IPS-20b (cell line): ENCODE results near the gene LIM2.

Experiments
- H3K27ac ChIP-seq: one replicate; pipeline ENCODE4 v1.5.1; 2013; ENCODE audit warnings: low read length
- H3K27me3 ChIP-seq: 2 replicates; pipeline ENCODE4 v1.6.1; 2013; ENCODE audit warnings: mild to moderate bottlenecking, low read length, inconsistent platforms; ENCODE audit not compliant: insufficient read depth
- H3K36me3 ChIP-seq: 2 replicates; pipeline ENCODE4 v1.6.1; 2013; ENCODE audit warnings: low read depth, mild to moderate bottlenecking, inconsistent platforms, low read length, moderate library complexity; ENCODE audit not compliant: insufficient read depth
- H3K4me1 ChIP-seq: 2 replicates; pipeline ENCODE4 v1.6.1; 2013; ENCODE audit warnings: mild to moderate bottlenecking, control low read depth, inconsistent platforms, low read length, moderate library complexity; ENCODE audit not compliant: insufficient read depth
- H3K4me3 ChIP-seq: 2 replicates; pipeline ENCODE4 v1.5.1; 2013; ENCODE audit warnings: mild to moderate bottlenecking, low read length, inconsistent platforms
- H3K9ac ChIP-seq: 2 replicates; pipeline ENCODE4 v1.6.1; 2013; ENCODE audit warnings: low read depth, mild to moderate bottlenecking, inconsistent platforms, low read length, moderate library complexity
- H3K9me3 ChIP-seq: 2 replicates; pipeline ENCODE4 v1.6.1; 2013; ENCODE audit warnings: mild to moderate bottlenecking, low read depth, low read length, inconsistent platforms; ENCODE audit not compliant: insufficient read depth

LIM2 gene

DNA sequence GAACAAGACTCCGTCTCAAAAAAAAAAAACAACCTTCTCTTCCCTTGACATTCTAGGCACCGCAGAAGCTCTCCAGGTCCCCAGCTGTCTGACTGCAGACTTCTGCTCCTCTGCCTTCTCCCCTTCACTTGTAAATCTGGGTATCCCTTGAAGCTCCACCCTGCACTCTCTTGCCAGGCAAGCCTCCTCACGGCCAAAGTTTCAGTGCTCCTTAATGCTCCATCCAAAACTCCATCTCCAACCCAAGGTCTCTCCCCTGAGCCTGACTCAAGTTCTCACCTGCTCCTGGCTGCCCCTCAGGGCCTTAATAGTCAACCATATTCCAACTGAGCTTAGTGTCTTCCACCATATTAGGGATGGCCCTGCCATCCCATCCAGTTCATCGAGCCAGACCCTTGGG is 17.5 kb downstream of the LIM2 start:
- no peak overlapping the region for H3K27ac ChIP-seq
- no peaks in the 10 kb centered on the region for H3K27me3 ChIP-seq
- H3K36me3 ChIP-seq: no peaks in the 10 kb centered on the region
- no peak overlapping the region for H3K4me3 ChIP-seq
- H3K4me1 ChIP-seq: peaks cover 12% of the 10 kb centered on the region; the same call in 1 of the 2 replicates
- no peaks in the 10 kb centered on the region for H3K9me3 ChIP-seq
- H3K9ac ChIP-seq: no peak overlapping the region

- H3K4me1 ChIP-seq: peaks cover 13% of the 10 kb centered on the region; the same call in 1 of the 2 replicates
- peak within 1 kb of the TSS; percentile 16 for H3K27ac ChIP-seq
- H3K9ac ChIP-seq: peak within 1 kb of the TSS; percentile 63; the same call in 1 of the 2 replicates
Measured at GRCh38 chr19:51368366-51369282, 19.1 kb downstream of the LIM2 start, which contains the start of gene CLDND2. TSS of gene CLDND2 (minus strand) at chr19:51369003. CDS start at chr19:51368577, 426 bp downstream.

GRCh38 chr19:51367565-51368365 is 20.0 kb downstream of the LIM2 start:
- H3K9me3 ChIP-seq: no peaks in the 10 kb centered on the region
- H3K9ac ChIP-seq: peak overlapping the region; percentile 89; the same call in 1 of the 2 replicates
- H3K4me1 ChIP-seq: peaks cover 15% of the 10 kb centered on the region
- no peaks in the 10 kb centered on the region for H3K36me3 ChIP-seq
- H3K27ac ChIP-seq: peak overlapping the region; percentile 98
- H3K27me3 ChIP-seq: no peaks in the 10 kb centered on the region
- peak overlapping the region; percentile 97 for H3K4me3 ChIP-seq

More at GRCh38 chr19:51368366-51369282, 19.1 kb downstream of the LIM2 start, which contains the start of gene CLDND2:
- Histone ChIP-seq H3K36me3 (no peaks in the 10 kb centered on the region), H3K27me3 (no peaks in the 10 kb centered on the region), H3K9me3 (no peaks in the 10 kb centered on the region), H3K4me3 (peak within 1 kb of the TSS; percentile 97)

DNA sequence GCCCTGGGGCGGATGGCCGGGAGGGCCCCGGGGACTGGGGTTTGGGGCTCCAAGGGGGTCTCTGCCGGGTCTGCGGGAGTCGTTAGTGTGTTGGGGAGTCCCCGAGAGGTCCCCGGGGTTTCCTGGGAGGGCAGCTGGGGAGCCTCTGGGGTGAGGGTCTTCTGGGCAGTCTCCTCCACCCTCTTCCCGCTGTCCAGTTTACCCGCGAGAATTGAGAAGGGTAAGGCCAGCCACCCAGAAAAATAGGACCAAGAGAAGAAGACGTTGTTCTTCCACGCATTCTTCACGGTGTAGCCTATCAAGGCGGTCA is 20.6 kb downstream of the LIM2 start:
- Histone ChIP-seq H3K4me1 (peaks cover 15% of the 10 kb centered on the region), H3K27me3 (no peaks in the 10 kb centered on the region), H3K27ac (peak overlapping the region; percentile 98), H3K36me3 (no peaks in the 10 kb centered on the region), H3K4me3 (peak overlapping the region; percentile 97), H3K9me3 (no peaks in the 10 kb centered on the region), H3K9ac (peak overlapping the region; percentile 89)

GRCh38 chr19:51366389-51367254 is 21.2 kb downstream of the LIM2 start:
- no peaks in the 10 kb centered on the region for H3K36me3 ChIP-seq
- H3K27me3 ChIP-seq: no peaks in the 10 kb centered on the region
- H3K4me3 ChIP-seq: peak overlapping the region; percentile 97
- H3K4me1 ChIP-seq: peaks cover 15% of the 10 kb centered on the region
- peak overlapping the region; percentile 89 for H3K9ac ChIP-seq
- no peaks in the 10 kb centered on the region for H3K9me3 ChIP-seq
- peak overlapping the region; percentile 98 for H3K27ac ChIP-seq

GRCh38 chr19:51365965-51366388 is 21.8 kb downstream of the LIM2 start, which contains the start of gene ETFB:
TSS of gene ETFB (minus strand) at chr19:51366388. CDS start at chr19:51366326, 62 bp downstream.
- peak within 1 kb of the TSS; percentile 89 for H3K9ac ChIP-seq

GRCh38 chr19:51365211-51365964 is 22.4 kb downstream of the LIM2 start:
- no peaks in the 10 kb centered on the region for H3K27me3 ChIP-seq
- H3K36me3 ChIP-seq: no peaks in the 10 kb centered on the region
- peak overlapping the region; percentile 80 for H3K9ac ChIP-seq
- no peak overlapping the region for H3K27ac ChIP-seq
- peaks cover 15% of the 10 kb centered on the region for H3K4me1 ChIP-seq
- peak overlapping the region; percentile 78 for H3K4me3 ChIP-seq
- no peaks in the 10 kb centered on the region for H3K9me3 ChIP-seq

More at GRCh38 chr19:51365965-51366388, 21.8 kb downstream of the LIM2 start, which contains the start of gene ETFB:
- H3K9me3 ChIP-seq: no peaks in the 10 kb centered on the region
- no peaks in the 10 kb centered on the region for H3K36me3 ChIP-seq
- peaks cover 15% of the 10 kb centered on the region for H3K4me1 ChIP-seq
- no peaks in the 10 kb centered on the region for H3K27me3 ChIP-seq
- peak within 1 kb of the TSS; percentile 97 for H3K4me3 ChIP-seq
- H3K27ac ChIP-seq: peak within 1 kb of the TSS; percentile 98

- Histone ChIP-seq H3K4me3 (no peak overlapping the region), H3K9ac (no peak overlapping the region), H3K27ac (no peak overlapping the region), H3K9me3 (no peaks in the 10 kb centered on the region), H3K4me1 (peaks cover 15% of the 10 kb centered on the region), H3K36me3 (no peaks in the 10 kb centered on the region), H3K27me3 (no peaks in the 10 kb centered on the region)
Measured at GRCh38 chr19:51364200-51365106, 23.3 kb downstream of the LIM2 start.

DNA sequence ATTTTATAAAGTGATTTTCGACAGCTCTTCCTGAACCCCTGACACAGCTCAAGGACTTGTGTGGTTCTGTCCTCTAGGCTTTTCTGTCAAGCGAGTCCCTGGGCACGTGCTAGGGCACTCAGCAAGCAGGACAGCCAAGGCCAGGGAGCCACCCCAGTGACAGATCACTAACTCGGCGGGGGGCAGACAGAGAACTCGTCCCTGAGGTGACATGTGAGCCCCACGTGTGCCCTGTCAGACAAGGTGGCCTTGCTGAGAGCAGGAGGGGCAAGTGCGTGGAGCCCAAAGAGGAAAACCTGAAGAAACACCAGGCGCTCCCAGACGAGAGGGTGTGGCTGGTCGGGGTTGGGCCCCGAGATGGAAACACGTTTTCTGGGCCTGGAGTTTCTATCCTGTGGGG is 26.5 kb downstream of the LIM2 start:
- Histone ChIP-seq H3K27me3 (no peaks in the 10 kb centered on the region), H3K9ac (no peak overlapping the region), H3K27ac (no peak overlapping the region), H3K4me3 (no peak overlapping the region), H3K36me3 (no peaks in the 10 kb centered on the region), H3K9me3 (no peaks in the 10 kb centered on the region), H3K4me1 (peaks cover 9% of the 10 kb centered on the region; the same call in 1 of the 2 replicates)

- Histone ChIP-seq H3K4me1 (peaks cover 5% of the 10 kb centered on the region), H3K4me3 (no peak overlapping the region), H3K9ac (no peak overlapping the region), H3K9me3 (no peaks in the 10 kb centered on the region), H3K36me3 (no peaks in the 10 kb centered on the region), H3K27ac (no peak overlapping the region), H3K27me3 (no peaks in the 10 kb centered on the region)
Measured at GRCh38 chr19:51359294-51359693, 28.5 kb downstream of the LIM2 start.
